Mucosa of descending colon (tissue), 3 donors: Measurements from ENCODE around the gene SPEG. TPM values are rescaled to one million over a fixed set of nuclear protein-coding genes. Genes with fewer than 3 reads are reported as not detected.

Experiments used
- ATAC-seq: fragments of 200-7000 bp; cut with Tn5 transposase; one replicate; pipeline ENCODE4 v1.9.1; 2020; ENCODE audit warnings: mild to moderate bottlenecking, moderate library complexity
- DNase-seq, 3 donors: peaks; one replicate each; pipeline ENCODE4 v3.0.0-alpha.2; 2020
- H3K36me3 ChIP-seq: fragments of 200-600 bp; one replicate; pipeline ENCODE4 v1.8.0; 2021; ENCODE audit warnings: low read depth, mild to moderate bottlenecking
- H3K4me1 ChIP-seq: fragments of 200-600 bp; one replicate; pipeline ENCODE4 v1.8.0; 2021; ENCODE audit warnings: low read depth, mild to moderate bottlenecking
- H3K4me3 ChIP-seq: fragments of 200-600 bp; one replicate; pipeline ENCODE4 v1.8.0; 2021; ENCODE audit warnings: mild to moderate bottlenecking
- H3K9me3 ChIP-seq: fragments of 200-600 bp; one replicate; pipeline ENCODE4 v1.8.0; 2021; ENCODE audit warnings: mild to moderate bottlenecking
- intact Hi-C, 2 donors: fragments of 100-400 bp; cut with DNase I in 1 of 2; cut with micrococcal nuclease in 1 of 2; formaldehyde crosslinking; loops; one replicate each; pipeline versions ENCODE4 v1.11.0 to v1.11.1; 2022; cut with DNase I, micrococcal nuclease
- total RNA-seq, 3 donors: library from RNA; stranded (reverse); fragmentation: NEBNext Ultra II Directional in 2 of 3; extraction: Animal tissue kit (Norgen Biotek cat#: 25700) in 2 of 3; gene quantifications; one replicate each; pipeline versions ENCODE4 v1.2.1 to v1.2.4, GENCODE V29; 2021 to 2023
- TF ChIP-seq, protein P1 (sequence below): fragments of 200-600 bp; IDR thresholded peaks from one replicate; pipeline ENCODE4 v1.8.0; 2022; ENCODE audit warnings: antibody characterized with exemption, mild to moderate bottlenecking
- donor health status: DM: no; HTN: no; CAD: no; lungs with moderate emphysema.
- donor health status: DM: no; HTN: no; CAD: no.
- donor health status: DM: no; HTN: yes; CAD: no.

SPEG gene
- total RNA-seq, 3 donors from 2014 or later: 7.9 to 242 (median 22.2) TPM

DNA sequence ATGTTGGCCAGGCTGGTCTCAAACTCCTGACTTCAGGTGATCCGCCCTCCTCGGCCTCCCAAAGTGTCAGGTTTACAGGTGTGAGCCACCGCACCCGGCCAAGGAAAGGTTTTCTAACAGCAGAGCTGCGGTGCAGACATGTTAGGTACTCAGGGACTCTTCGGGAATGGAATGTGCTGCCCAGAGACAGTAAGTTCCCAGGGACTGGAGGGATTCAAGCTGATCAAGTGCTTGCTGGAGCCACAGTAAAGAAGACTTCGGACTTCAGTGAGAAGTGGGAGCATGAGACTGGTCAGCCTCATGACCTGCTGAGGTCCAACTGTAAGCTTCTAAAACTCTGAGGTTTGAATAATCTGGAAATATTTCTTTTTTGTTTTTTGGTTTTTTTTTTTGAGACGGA, 24.3 kb upstream of the SPEG start:
- H3K4me1 ChIP-seq: no peaks in the 10 kb centered on the region
- no peaks in the 10 kb centered on the region for H3K9me3 ChIP-seq
- DNase-seq (no peak), ATAC-seq (no peak)
- no peaks in the 10 kb centered on the region for H3K36me3 ChIP-seq
- intact Hi-C loops: no loop called here
- TF ChIP-seq, protein P1, sequence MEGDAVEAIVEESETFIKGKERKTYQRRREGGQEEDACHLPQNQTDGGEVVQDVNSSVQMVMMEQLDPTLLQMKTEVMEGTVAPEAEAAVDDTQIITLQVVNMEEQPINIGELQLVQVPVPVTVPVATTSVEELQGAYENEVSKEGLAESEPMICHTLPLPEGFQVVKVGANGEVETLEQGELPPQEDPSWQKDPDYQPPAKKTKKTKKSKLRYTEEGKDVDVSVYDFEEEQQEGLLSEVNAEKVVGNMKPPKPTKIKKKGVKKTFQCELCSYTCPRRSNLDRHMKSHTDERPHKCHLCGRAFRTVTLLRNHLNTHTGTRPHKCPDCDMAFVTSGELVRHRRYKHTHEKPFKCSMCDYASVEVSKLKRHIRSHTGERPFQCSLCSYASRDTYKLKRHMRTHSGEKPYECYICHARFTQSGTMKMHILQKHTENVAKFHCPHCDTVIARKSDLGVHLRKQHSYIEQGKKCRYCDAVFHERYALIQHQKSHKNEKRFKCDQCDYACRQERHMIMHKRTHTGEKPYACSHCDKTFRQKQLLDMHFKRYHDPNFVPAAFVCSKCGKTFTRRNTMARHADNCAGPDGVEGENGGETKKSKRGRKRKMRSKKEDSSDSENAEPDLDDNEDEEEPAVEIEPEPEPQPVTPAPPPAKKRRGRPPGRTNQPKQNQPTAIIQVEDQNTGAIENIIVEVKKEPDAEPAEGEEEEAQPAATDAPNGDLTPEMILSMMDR: no peak
- no peak overlapping the region for H3K4me3 ChIP-seq

DNA sequence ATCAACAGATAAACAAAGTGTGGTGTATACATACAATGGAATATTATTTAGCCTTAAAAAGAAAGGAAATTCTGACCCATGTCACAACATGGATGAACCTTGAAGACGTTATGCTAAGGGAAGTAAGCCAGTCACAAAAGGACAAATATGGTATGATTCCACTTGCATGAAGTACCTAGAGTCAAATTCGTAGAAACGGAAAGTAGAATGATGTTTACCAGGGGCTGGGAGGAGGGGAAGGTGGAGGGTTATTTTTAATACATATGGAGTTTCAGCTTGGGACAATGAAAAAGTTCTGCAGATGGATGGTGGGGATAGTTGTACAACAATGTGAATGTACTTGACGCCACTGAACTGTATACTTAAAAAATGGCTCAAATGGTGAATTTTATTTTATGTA, 19.8 kb upstream of the SPEG start:
- intact Hi-C loops: loop anchor here in 1 of 2 donors (5.0 kb wide), 1 partner anchor 37 kb away; no protein-coding TSS in a partner anchor
- ATAC-seq: no peak

DNA sequence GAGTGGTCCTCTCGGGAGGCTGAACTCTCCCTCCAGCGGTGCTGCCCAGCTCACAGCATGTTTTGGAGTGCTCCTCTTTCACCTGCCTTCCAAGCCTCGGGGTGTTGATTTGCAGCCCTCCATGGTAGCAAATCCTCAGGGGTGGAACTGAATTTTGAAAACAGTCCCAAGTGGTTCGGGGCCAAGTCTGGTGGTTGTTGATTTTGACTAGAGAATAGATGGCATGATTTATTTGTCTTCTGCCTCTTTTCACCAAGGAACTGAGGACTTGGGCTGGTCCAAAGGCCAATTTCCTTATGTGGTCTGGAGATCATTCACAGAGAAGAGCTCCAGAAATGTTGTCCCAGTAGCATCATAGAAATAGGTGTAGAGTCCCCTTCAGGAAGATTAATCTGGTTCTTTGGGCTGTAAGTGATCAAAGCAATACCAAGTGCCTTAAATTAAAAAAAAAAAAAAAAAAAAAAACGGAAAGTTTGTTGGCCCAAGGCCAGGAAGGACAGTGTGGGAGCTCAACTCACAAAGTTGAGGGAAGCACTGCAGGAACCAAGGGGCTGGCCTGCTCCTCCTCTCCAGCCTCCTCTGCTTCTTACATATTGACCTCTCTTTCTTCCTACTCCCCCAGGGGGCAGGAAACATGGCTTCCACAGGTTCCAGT, 18.9 kb upstream of the SPEG start:
- no peak for DNase-seq
- TF ChIP-seq, protein P1: no peak
- Histone ChIP-seq H3K9me3 (no peaks in the 10 kb centered on the region), H3K36me3 (no peaks in the 10 kb centered on the region), H3K4me1 (peaks cover 10% of the 10 kb centered on the region), H3K4me3 (no peak overlapping the region)
- ATAC-seq: no peak
- intact Hi-C loops: loop anchor here in 1 of 2 donors (5.0 kb wide), 1 partner anchor 37 kb away; no protein-coding TSS in a partner anchor

More for the DNA sequence above, 19.8 kb upstream of the SPEG start:
- Histone ChIP-seq H3K4me1 (peaks cover 8% of the 10 kb centered on the region), H3K9me3 (no peaks in the 10 kb centered on the region), H3K4me3 (no peak overlapping the region), H3K36me3 (no peaks in the 10 kb centered on the region)
- DNase-seq: no peak
- TF ChIP-seq, protein P1: no peak

DNA sequence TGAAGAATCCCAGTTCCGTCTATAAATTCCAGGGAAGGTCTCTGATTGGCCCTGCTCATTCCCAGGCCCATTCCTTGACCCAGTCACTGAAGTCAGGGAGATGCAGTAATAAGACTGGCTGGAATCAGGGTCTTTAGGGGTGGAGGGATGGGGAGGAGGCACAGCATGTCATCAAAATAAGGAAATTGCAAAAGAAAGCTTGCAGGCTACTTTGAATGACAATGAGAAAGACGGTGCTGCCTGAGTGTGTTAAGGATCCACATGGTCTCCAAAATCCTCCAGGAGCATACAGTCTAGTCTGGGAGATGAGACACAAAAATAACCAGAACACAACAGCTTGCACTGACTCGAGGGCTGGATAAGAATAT, 18.4 kb upstream of the SPEG start:
- H3K4me1 ChIP-seq: peaks cover 10% of the 10 kb centered on the region
- H3K4me3 ChIP-seq: no peak overlapping the region
- DNase-seq (no peak), ATAC-seq (no peak)
- intact Hi-C loops: loop anchor here in 1 of 2 donors (5.0 kb wide), 1 partner anchor 36 kb away; no protein-coding TSS in a partner anchor
- H3K36me3 ChIP-seq: no peaks in the 10 kb centered on the region
- no peaks in the 10 kb centered on the region for H3K9me3 ChIP-seq
- TF ChIP-seq, protein P1: no peak

DNA sequence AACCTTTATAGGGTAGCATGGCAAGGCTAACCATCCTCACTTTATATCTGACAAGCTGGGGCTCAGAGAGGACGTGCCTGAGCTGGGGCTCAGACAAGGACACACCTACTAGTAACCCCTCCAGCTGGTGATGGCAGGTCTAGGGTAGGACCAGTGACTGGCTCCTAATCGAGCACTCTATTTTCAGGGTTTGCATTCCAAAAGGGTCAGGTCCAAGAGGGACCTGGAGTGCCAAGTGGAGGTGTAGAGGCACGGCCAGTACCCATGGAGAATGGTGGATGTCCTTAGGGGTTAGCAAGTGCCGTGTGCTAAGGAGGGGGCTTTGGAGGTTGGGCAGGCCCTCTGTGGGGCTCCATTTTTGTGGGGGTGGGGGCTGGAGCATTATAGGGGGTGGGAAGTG, 17.7 kb upstream of the SPEG start:
- no peak for DNase-seq
- intact Hi-C loops: loop anchor here in 1 of 2 donors (5.0 kb wide), 1 partner anchor 35 kb away; no protein-coding TSS in a partner anchor
- Histone ChIP-seq H3K9me3 (no peaks in the 10 kb centered on the region), H3K4me3 (no peak overlapping the region), H3K36me3 (no peaks in the 10 kb centered on the region), H3K4me1 (peaks cover 10% of the 10 kb centered on the region)
- no peak for ATAC-seq
- TF ChIP-seq, protein P1: no peak
